SJCRH30 (cell line): ENCODE data around the gene PTGES2. TPM values are rescaled to one million over a fixed set of nuclear protein-coding genes. Genes with fewer than 3 reads are reported as not detected.
"Not testable (repeated sequence)": the region's sequence is repeated elsewhere in the genome, so short reads cannot be mapped to it uniquely, and the experiment has no call there.

Source experiments
- DNase-seq, 2 experiments: peaks; one replicate each; pipeline ENCODE4 v3.0.0-alpha.2; 2015 to 2020
- H3K27ac ChIP-seq: fragments of 250-450 bp; sonication (Bioruptor Pico); 2 replicates; pipeline ENCODE4 v1.5.1; 2020; ENCODE audit warnings: mild to moderate bottlenecking, moderate library complexity
- H3K27me3 ChIP-seq: fragments of 250-450 bp; sonication (Bioruptor Pico); 2 replicates; pipeline ENCODE4 v1.5.1; 2020; ENCODE audit warnings: mild to moderate bottlenecking, moderate library complexity
- H3K36me3 ChIP-seq: fragments of 250-450 bp; sonication (Bioruptor Pico); 2 replicates; pipeline ENCODE4 v1.5.1; 2020; ENCODE audit warnings: mild to moderate bottlenecking, moderate library complexity
- H3K4me1 ChIP-seq: fragments of 250-450 bp; sonication (Bioruptor Pico); 2 replicates; pipeline ENCODE4 v1.5.1; 2020; ENCODE audit warnings: mild to moderate bottlenecking, moderate library complexity
- H3K4me3 ChIP-seq: fragments of 250-450 bp; sonication (Bioruptor Pico); 2 replicates; pipeline ENCODE4 v1.5.1; 2020; ENCODE audit warnings: mild to moderate bottlenecking, moderate library complexity
- H3K9me3 ChIP-seq: fragments of 250-450 bp; sonication (Bioruptor Pico); replicated peaks from 2 replicates; pipeline ENCODE4 v1.5.1; 2020; ENCODE audit warnings: mild to moderate bottlenecking, moderate library complexity
- total RNA-seq: library from RNA; depleted of rRNA; stranded (reverse); fragments of >200 nt; shearing (Covaris generic); gene quantifications from 2 replicates; pipeline ENCODE4 v1.2.3, GENCODE V29; 2014

PTGES2 gene
- total RNA-seq, 1 experiment from 2014 or later, result 53.8 TPM

GRCh38 chr9:128132139-128132538 lies 4.6 kb upstream of the PTGES2 start:
- H3K27me3 ChIP-seq, H3K9me3 ChIP-seq, H3K27ac ChIP-seq, H3K36me3 ChIP-seq, H3K4me1 ChIP-seq: not testable (repeated sequence)
- peak overlapping the region; percentile 7; the same call in 1 of the 2 replicates for H3K4me3 ChIP-seq
- peak in 1 of 2 experiments; percentile 55 for DNase-seq

GRCh38 chr9:128131346-128131745 lies 3.8 kb upstream of the PTGES2 start:
- not testable (repeated sequence) for H3K27ac ChIP-seq, H3K4me1 ChIP-seq, H3K9me3 ChIP-seq, H3K27me3 ChIP-seq, H3K4me3 ChIP-seq, H3K36me3 ChIP-seq, DNase-seq

- not testable (repeated sequence) for H3K36me3 ChIP-seq, H3K27ac ChIP-seq, H3K27me3 ChIP-seq, H3K4me1 ChIP-seq, H3K4me3 ChIP-seq, DNase-seq, H3K9me3 ChIP-seq
Observed at GRCh38 chr9:128130651-128131050, 3.1 kb upstream of the PTGES2 start.

- not testable (repeated sequence) for H3K27ac ChIP-seq, H3K4me3 ChIP-seq, H3K4me1 ChIP-seq, H3K36me3 ChIP-seq, H3K9me3 ChIP-seq, H3K27me3 ChIP-seq
- peak in 1 of 2 experiments; percentile 59 for DNase-seq
Observed at GRCh38 chr9:128129976-128130590, 2.6 kb upstream of the PTGES2 start.

DNA sequence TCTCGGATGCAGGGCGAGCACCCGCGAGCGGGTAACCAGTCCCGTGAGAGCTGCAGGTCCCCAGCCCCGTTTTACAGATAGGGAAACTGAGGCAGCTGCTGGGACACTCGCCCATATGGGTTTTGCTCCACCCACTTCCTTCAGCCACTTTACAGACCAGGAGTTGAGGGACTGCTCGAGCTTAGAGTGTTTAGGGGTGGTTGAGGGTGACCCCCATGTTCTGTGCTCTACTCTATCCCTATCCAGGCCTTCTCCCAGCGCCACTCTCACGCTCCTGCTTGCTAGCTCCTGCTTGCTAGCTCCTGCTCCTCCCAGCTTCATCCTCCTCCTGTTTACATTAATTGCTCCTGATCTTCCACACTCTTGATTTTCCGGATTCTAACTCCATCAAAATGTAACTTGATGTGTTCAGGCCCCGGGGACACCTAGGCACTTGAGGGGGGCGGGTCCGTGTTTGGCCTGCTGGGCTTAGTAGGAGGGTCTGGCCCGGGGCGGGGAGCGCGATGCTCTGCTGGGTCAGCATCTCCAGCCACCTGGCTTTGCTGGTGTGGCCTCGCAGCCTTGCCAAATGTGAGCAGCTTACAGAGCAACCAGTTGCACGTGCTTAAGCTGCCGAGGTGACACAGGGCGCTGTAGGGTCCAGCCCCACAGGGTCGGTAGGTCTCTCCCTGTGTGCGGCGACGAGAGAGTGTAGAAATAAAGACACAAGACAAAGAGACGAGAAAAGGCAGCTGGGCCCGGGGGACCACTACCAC lies 1.5 kb upstream of the PTGES2 start:
- DNase-seq, result no peak

GRCh38 chr9:128127990-128128835 lies 684 bp upstream of the PTGES2 start:
- peak overlapping the region; percentile 97 for H3K27ac ChIP-seq
- H3K4me3 ChIP-seq, result peak overlapping the region; percentile 93
- no peaks in the 10 kb centered on the region; the same call in 1 of the 2 replicates for H3K9me3 ChIP-seq
- DNase-seq, result peak; percentile 89 to 96
- H3K4me1 ChIP-seq, result peaks cover 5% of the 10 kb centered on the region
- H3K27me3 ChIP-seq, result no peaks in the 10 kb centered on the region
- peaks cover 9% of the 10 kb centered on the region; the same call in 1 of the 2 replicates for H3K36me3 ChIP-seq

More for the DNA sequence above, 1.5 kb upstream of the PTGES2 start:
- H3K4me3 ChIP-seq, result peak overlapping the region; percentile 93
- H3K36me3 ChIP-seq, result peaks cover 9% of the 10 kb centered on the region; the same call in 1 of the 2 replicates
- no peaks in the 10 kb centered on the region for H3K27me3 ChIP-seq
- H3K9me3 ChIP-seq, result no peaks in the 10 kb centered on the region; the same call in 1 of the 2 replicates
- H3K4me1 ChIP-seq, result peaks cover 5% of the 10 kb centered on the region
- H3K27ac ChIP-seq, result no peak overlapping the region

GRCh38 chr9:128125580-128126354 lies 1.8 kb downstream of the PTGES2 start:
- no peak overlapping the region for H3K27ac ChIP-seq

DNA sequence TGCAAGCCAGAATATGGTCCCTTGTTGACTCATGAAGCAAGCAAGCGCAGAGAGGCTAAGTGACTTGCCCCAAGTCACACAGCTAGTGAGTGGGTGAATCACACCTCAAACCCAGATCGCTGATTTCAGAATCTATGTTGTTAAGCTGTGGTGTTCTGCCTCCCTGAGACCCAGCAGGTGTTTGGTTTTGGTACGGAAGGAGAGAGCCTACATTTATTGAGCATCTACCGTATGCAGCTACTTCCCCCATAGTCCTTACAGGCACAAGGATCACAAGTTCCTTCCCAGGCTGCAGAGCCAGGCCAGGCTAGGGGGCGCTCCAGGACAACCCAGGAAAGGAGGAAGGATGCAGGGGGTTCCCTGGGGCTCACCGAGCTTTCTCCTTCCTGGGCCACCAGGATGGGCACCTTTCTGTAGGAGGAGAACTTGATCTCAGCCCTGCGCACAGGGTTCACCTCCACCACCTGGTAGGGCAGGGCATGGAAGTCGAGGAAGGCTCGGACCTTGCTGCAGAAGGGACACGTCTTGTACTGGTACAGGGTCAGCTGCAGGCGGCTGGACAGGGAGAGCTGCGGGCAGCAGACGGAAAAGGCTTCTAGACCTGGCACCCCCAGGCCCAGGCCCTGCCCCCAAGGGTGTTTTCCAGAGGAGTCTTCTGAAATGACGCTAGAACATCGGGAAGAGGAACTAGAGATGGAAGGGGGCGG lies 2.5 kb downstream of the PTGES2 start:
- H3K27me3 ChIP-seq, result no peaks in the 10 kb centered on the region
- no peak overlapping the region for H3K4me3 ChIP-seq
- H3K9me3 ChIP-seq, result no peaks in the 10 kb centered on the region
- no peaks in the 10 kb centered on the region for H3K4me1 ChIP-seq
- DNase-seq, result peak; percentile 60 to 68
- no peak overlapping the region for H3K27ac ChIP-seq
- peaks cover 13% of the 10 kb centered on the region for H3K36me3 ChIP-seq

More at GRCh38 chr9:128125580-128126354, 1.8 kb downstream of the PTGES2 start:
- Histone ChIP-seq H3K9me3 (no peaks in the 10 kb centered on the region), H3K36me3 (peaks cover 13% of the 10 kb centered on the region), H3K4me3 (no peak overlapping the region), H3K27me3 (no peaks in the 10 kb centered on the region), H3K4me1 (no peaks in the 10 kb centered on the region)
- DNase-seq, result no peak

DNA sequence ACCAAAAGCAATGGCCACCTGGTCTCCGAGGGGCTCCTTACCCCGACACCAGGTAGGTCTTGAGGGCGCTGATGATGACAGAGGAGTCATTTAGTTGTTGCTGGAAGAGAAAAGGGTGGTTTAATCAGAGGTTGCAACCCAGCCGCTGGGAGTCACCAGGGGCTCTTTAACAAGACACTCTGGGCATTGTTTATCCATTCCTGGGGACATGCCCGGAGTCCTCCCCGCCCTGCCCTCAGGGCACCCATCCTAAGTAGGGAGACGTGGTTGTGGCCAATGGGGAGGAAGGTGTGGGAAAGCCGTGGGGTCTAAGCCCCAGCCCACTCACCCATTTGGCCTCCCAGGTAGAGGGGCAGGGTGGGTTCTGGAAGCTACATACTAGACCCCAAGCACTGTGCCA lies 3.1 kb downstream of the PTGES2 start:
- H3K9me3 ChIP-seq, result no peaks in the 10 kb centered on the region
- H3K4me3 ChIP-seq, result no peak overlapping the region
- no peak overlapping the region for H3K27ac ChIP-seq
- peaks cover 13% of the 10 kb centered on the region for H3K36me3 ChIP-seq
- H3K4me1 ChIP-seq, result peaks cover 3% of the 10 kb centered on the region; the same call in 1 of the 2 replicates
- no peak for DNase-seq
- no peaks in the 10 kb centered on the region for H3K27me3 ChIP-seq

DNA sequence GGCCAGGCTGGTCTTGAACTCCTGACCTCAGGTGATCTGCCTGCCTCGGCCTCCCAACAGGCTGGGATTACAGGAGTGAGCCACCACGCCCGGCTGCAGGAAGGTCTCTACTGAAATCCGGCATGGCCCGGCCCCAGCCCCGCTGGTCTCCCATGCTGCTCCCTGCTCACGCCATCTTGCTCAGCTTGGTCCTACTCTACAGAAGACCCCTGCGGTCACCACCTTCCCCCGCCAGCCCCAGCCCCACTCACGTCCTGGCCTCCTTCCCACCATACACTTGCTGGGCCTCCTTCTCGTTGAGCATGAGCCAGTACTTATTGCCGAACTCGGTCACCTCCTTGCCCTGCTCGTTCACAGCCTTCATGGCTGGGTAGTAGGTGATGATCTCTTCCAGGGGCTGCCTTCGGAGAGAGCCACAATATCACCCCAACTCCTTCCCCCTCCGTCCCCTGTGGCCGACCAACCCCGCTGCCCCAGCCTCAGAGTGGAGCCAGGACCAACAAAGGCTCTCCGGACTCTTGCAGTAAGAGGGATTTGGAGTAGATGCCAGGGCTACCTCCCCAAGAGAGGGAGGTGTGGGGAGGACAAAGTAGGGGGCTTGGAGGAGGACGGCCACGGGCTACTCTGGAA lies 4.0 kb downstream of the PTGES2 start:
- no peaks in the 10 kb centered on the region for H3K27me3 ChIP-seq
- H3K4me1 ChIP-seq, result peaks cover 8% of the 10 kb centered on the region
- no peak overlapping the region for H3K4me3 ChIP-seq
- no peak overlapping the region for H3K27ac ChIP-seq
- H3K36me3 ChIP-seq, result peaks cover 13% of the 10 kb centered on the region
- no peak for DNase-seq
- H3K9me3 ChIP-seq, result no peaks in the 10 kb centered on the region

GRCh38 chr9:128122809-128123175 lies 4.7 kb downstream of the PTGES2 start:
- Histone ChIP-seq H3K36me3 (peaks cover 13% of the 10 kb centered on the region), H3K9me3 (no peaks in the 10 kb centered on the region), H3K27me3 (no peaks in the 10 kb centered on the region), H3K27ac (no peak overlapping the region), H3K4me1 (peaks cover 8% of the 10 kb centered on the region), H3K4me3 (no peak overlapping the region)
- DNase-seq, result no peak

- H3K4me1 ChIP-seq, result peaks cover 8% of the 10 kb centered on the region
- DNase-seq, result no peak
- peaks cover 13% of the 10 kb centered on the region for H3K36me3 ChIP-seq
- H3K9me3 ChIP-seq, result no peaks in the 10 kb centered on the region
- no peak overlapping the region for H3K4me3 ChIP-seq
- H3K27ac ChIP-seq, result no peak overlapping the region
- H3K27me3 ChIP-seq, result no peaks in the 10 kb centered on the region
Observed at GRCh38 chr9:128121924-128122808, 5.4 kb downstream of the PTGES2 start.

GRCh38 chr9:128121466-128121810 lies 6.1 kb downstream of the PTGES2 start:
- H3K36me3 ChIP-seq, result peaks cover 13% of the 10 kb centered on the region
- H3K4me1 ChIP-seq, result peaks cover 8% of the 10 kb centered on the region
- DNase-seq, result no peak
- H3K9me3 ChIP-seq, result no peaks in the 10 kb centered on the region
- H3K27me3 ChIP-seq, result no peaks in the 10 kb centered on the region
- H3K4me3 ChIP-seq, result no peak overlapping the region
- H3K27ac ChIP-seq, result no peak overlapping the region
